Measurements from ENCODE around the gene BCAS3. TPM values are rescaled to one million over a fixed set of nuclear protein-coding genes. Genes with fewer than 3 reads are reported as not detected.

BCAS3 gene
- polyA plus RNA-seq, 1 donor from 2014 or later, result 21.6 TPM

DNA sequence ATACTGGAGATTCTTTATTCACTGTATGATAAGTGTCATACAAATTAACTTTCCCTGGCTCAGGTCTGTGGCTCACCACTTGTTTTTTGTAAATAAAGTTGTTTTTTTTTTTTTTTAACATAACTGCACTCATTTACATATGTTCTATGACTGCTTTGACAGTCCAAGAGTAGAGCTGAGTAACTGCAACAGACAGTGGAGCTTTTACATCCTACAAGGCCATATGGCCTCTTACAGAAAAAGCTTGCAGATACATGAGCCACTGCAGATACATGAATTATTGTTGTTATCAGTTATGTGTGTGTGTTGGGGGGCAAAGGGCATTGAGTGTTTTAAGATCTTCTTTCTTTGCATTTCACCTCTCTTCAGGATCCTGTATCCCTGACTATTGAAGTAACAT is 311.7 kb downstream of the BCAS3 start:
- Histone ChIP-seq H3K4me2 (ENCODE audit: low read length) (no peak overlapping the region), H4K20me1 (ENCODE audit: insufficient read depth) (no peaks in the 10 kb centered on the region), H3K9me2 (ENCODE audit: insufficient read depth, low read length) (no peaks in the 10 kb centered on the region), H2AFZ (ENCODE audit: low read depth, low read length) (no peak overlapping the region), H3K36me3 (ENCODE audit: insufficient read depth, low read length) (no peaks in the 10 kb centered on the region), H3F3A (ENCODE audit: insufficient read depth, low read length, poor library complexity, severe bottlenecking) (no peaks in the 10 kb centered on the region), H3K27me3 (ENCODE audit: insufficient read depth, low read depth, low read length) (no peaks in the 10 kb centered on the region), H3K79me2 (replicated peaks; ENCODE audit: insufficient read depth, low read length) (no peaks in the 10 kb centered on the region), H3K4me3 (ENCODE audit: low read length) (no peak overlapping the region), H3K9ac (ENCODE audit: low read length) (no peak overlapping the region), H3K9me3 (ENCODE audit: low read length) (no peaks in the 10 kb centered on the region), H3K27ac (ENCODE audit: low read length) (no peak overlapping the region)
- TF ChIP-seq POLR2AphosphoS5 (IDR thresholded peaks at IDR 0.05) (no peak), TAF1 (IDR thresholded peaks at IDR 0.05; ENCODE audit: low read depth) (no peak), MXI1 (conservative IDR thresholded peaks at IDR 0.05; ENCODE audit: poor library complexity, severe bottlenecking) (no peak), EP300 (conservative IDR thresholded peaks at IDR 0.05; ENCODE audit: poor library complexity, severe bottlenecking) (no peak), RAD21 (conservative IDR thresholded peaks at IDR 0.05) (no peak), SMC3 (conservative IDR thresholded peaks at IDR 0.05; ENCODE audit: poor library complexity) (no peak), EZH2 (IDR thresholded peaks at IDR 0.05; ENCODE audit: borderline replicate concordance, insufficient read depth, low read length, poor library complexity, severe bottlenecking) (no peak)
- TF ChIP-seq, protein P1, sequence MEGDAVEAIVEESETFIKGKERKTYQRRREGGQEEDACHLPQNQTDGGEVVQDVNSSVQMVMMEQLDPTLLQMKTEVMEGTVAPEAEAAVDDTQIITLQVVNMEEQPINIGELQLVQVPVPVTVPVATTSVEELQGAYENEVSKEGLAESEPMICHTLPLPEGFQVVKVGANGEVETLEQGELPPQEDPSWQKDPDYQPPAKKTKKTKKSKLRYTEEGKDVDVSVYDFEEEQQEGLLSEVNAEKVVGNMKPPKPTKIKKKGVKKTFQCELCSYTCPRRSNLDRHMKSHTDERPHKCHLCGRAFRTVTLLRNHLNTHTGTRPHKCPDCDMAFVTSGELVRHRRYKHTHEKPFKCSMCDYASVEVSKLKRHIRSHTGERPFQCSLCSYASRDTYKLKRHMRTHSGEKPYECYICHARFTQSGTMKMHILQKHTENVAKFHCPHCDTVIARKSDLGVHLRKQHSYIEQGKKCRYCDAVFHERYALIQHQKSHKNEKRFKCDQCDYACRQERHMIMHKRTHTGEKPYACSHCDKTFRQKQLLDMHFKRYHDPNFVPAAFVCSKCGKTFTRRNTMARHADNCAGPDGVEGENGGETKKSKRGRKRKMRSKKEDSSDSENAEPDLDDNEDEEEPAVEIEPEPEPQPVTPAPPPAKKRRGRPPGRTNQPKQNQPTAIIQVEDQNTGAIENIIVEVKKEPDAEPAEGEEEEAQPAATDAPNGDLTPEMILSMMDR (IDR thresholded peaks at IDR 0.05; ENCODE audit: poor library complexity, severe bottlenecking), result no peak
- TF ChIP-seq, protein P2, sequence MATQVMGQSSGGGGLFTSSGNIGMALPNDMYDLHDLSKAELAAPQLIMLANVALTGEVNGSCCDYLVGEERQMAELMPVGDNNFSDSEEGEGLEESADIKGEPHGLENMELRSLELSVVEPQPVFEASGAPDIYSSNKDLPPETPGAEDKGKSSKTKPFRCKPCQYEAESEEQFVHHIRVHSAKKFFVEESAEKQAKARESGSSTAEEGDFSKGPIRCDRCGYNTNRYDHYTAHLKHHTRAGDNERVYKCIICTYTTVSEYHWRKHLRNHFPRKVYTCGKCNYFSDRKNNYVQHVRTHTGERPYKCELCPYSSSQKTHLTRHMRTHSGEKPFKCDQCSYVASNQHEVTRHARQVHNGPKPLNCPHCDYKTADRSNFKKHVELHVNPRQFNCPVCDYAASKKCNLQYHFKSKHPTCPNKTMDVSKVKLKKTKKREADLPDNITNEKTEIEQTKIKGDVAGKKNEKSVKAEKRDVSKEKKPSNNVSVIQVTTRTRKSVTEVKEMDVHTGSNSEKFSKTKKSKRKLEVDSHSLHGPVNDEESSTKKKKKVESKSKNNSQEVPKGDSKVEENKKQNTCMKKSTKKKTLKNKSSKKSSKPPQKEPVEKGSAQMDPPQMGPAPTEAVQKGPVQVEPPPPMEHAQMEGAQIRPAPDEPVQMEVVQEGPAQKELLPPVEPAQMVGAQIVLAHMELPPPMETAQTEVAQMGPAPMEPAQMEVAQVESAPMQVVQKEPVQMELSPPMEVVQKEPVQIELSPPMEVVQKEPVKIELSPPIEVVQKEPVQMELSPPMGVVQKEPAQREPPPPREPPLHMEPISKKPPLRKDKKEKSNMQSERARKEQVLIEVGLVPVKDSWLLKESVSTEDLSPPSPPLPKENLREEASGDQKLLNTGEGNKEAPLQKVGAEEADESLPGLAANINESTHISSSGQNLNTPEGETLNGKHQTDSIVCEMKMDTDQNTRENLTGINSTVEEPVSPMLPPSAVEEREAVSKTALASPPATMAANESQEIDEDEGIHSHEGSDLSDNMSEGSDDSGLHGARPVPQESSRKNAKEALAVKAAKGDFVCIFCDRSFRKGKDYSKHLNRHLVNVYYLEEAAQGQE (IDR thresholded peaks at IDR 0.05; ENCODE audit: borderline replicate concordance), result no peak

DNA sequence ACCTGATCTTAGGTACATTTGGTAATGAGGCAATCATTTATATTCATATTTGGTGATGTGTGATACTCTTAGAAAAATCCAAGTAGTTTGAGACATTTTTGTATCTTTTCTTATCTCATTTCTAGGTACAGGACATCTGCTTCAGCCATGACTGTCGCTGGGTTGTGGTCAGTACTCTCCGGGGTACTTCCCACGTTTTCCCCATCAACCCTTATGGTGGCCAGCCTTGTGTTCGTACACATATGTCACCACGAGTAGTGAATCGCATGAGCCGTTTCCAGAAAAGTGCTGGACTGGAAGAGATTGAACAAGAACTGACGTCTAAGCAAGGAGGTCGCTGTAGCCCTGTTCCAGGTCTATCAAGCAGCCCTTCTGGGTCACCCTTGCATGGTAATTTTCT is 312.2 kb downstream of the BCAS3 start:
- Histone ChIP-seq H3K9me3 (ENCODE audit: low read length) (no peaks in the 10 kb centered on the region), H3K36me3 (ENCODE audit: insufficient read depth, low read length) (no peaks in the 10 kb centered on the region), H3K27ac (ENCODE audit: low read length) (no peak overlapping the region), H4K20me1 (ENCODE audit: insufficient read depth) (no peaks in the 10 kb centered on the region), H3F3A (ENCODE audit: insufficient read depth, low read length, poor library complexity, severe bottlenecking) (no peaks in the 10 kb centered on the region), H3K9ac (ENCODE audit: low read length) (no peak overlapping the region), H3K4me2 (ENCODE audit: low read length) (no peak overlapping the region), H3K79me2 (replicated peaks; ENCODE audit: insufficient read depth, low read length) (no peaks in the 10 kb centered on the region), H2AFZ (ENCODE audit: low read depth, low read length) (no peak overlapping the region), H3K9me2 (ENCODE audit: insufficient read depth, low read length) (no peaks in the 10 kb centered on the region), H3K4me3 (ENCODE audit: low read length) (no peak overlapping the region), H3K27me3 (ENCODE audit: insufficient read depth, low read depth, low read length) (no peaks in the 10 kb centered on the region)
- TF ChIP-seq RAD21 (conservative IDR thresholded peaks at IDR 0.05) (no peak), SMC3 (conservative IDR thresholded peaks at IDR 0.05; ENCODE audit: poor library complexity) (no peak), EP300 (conservative IDR thresholded peaks at IDR 0.05; ENCODE audit: poor library complexity, severe bottlenecking) (no peak), TAF1 (IDR thresholded peaks at IDR 0.05; ENCODE audit: low read depth) (no peak), EZH2 (IDR thresholded peaks at IDR 0.05; ENCODE audit: borderline replicate concordance, insufficient read depth, low read length, poor library complexity, severe bottlenecking) (no peak), MXI1 (conservative IDR thresholded peaks at IDR 0.05; ENCODE audit: poor library complexity, severe bottlenecking) (no peak), POLR2AphosphoS5 (IDR thresholded peaks at IDR 0.05) (no peak)
- TF ChIP-seq, protein P1 (IDR thresholded peaks at IDR 0.05; ENCODE audit: poor library complexity, severe bottlenecking), result no peak
- TF ChIP-seq, protein P2 (IDR thresholded peaks at IDR 0.05; ENCODE audit: borderline replicate concordance), result no peak
